ENCODE data around the gene TRMT112.

Gene TRMT112

GRCh38 chr11:64291752-64292459 is 25.5 kb downstream of the TRMT112 start:
- no peak for DNase-seq (ENCODE audit: low read depth in 3 of 3)

GRCh38 chr11:64291262-64291751 is 26.1 kb downstream of the TRMT112 start, which contains the start of gene KCNK4:
Gene KCNK4, plus strand, starts transcription at chr11:64291302. Its CDS starts 1,717 bp downstream, at chr11:64293019.
- no peak for DNase-seq (ENCODE audit: low read depth in 3 of 3)

- DNase-seq (ENCODE audit: low read depth in 3 of 3): no peak
Measured at GRCh38 chr11:64290352-64291261, 26.8 kb downstream of the TRMT112 start.

GRCh38 chr11:64289002-64289564 is 28.3 kb downstream of the TRMT112 start:
- DNase-seq (ENCODE audit: low read depth in 3 of 3): no peak

- DNase-seq (ENCODE audit: low read depth in 3 of 3): no peak
Measured at GRCh38 chr11:64288353-64288750, 29.0 kb downstream of the TRMT112 start.

- no peak for DNase-seq (ENCODE audit: low read depth in 3 of 3)
Measured at GRCh38 chr11:64287676-64288352, 29.5 kb downstream of the TRMT112 start.

GRCh38 chr11:64286801-64287159 is 30.6 kb downstream of the TRMT112 start:
- no peak for DNase-seq (ENCODE audit: low read depth in 3 of 3)

- no peak for DNase-seq (ENCODE audit: low read depth in 3 of 3)
Measured at GRCh38 chr11:64285885-64286800, 31.2 kb downstream of the TRMT112 start.

GRCh38 chr11:64284962-64285884 is 32.1 kb downstream of the TRMT112 start, which contains the start of gene GPR137:
Gene GPR137, plus strand, starts transcription at chr11:64285848. Its CDS starts 677 bp downstream, at chr11:64286525.
- peak; percentile 84 to 94 (median 87) for DNase-seq (ENCODE audit: low read depth in 3 of 3)

GRCh38 chr11:64284048-64284961 is 33.1 kb downstream of the TRMT112 start, which contains the start of gene BAD:
Gene BAD, minus strand, starts transcription at chr11:64284665. Its CDS starts 297 bp downstream, at chr11:64284368.
- peak; percentile 83 to 90 (median 87) for DNase-seq (ENCODE audit: low read depth in 3 of 3)

- DNase-seq (ENCODE audit: low read depth in 3 of 3): no peak
Measured at GRCh38 chr11:64283092-64283491, 34.3 kb downstream of the TRMT112 start.

GRCh38 chr11:64281957-64282770 is 35.2 kb downstream of the TRMT112 start:
- no peak for DNase-seq (ENCODE audit: low read depth in 3 of 3)

GRCh38 chr11:64278576-64279190 is 38.7 kb downstream of the TRMT112 start:
- DNase-seq (ENCODE audit: low read depth in 3 of 3): no peak

- no peak for DNase-seq (ENCODE audit: low read depth in 3 of 3)
Measured at GRCh38 chr11:64276653-64277431, 40.5 kb downstream of the TRMT112 start.

GRCh38 chr11:64275841-64276240 is 41.5 kb downstream of the TRMT112 start:
- DNase-seq (ENCODE audit: low read depth in 3 of 3): no peak
